ENCODE results near the gene MLXIP. TPM values are rescaled to one million over a fixed set of nuclear protein-coding genes. Genes with fewer than 3 reads are reported as not detected.

Gene MLXIP
- total and polyA plus RNA-seq, 9 of the 15 experiments (the other 6 are each of a cell fraction or from before 2014, with no cell fraction given) = 2.2 to 66.3 (median 18.1) TPM

DNA sequence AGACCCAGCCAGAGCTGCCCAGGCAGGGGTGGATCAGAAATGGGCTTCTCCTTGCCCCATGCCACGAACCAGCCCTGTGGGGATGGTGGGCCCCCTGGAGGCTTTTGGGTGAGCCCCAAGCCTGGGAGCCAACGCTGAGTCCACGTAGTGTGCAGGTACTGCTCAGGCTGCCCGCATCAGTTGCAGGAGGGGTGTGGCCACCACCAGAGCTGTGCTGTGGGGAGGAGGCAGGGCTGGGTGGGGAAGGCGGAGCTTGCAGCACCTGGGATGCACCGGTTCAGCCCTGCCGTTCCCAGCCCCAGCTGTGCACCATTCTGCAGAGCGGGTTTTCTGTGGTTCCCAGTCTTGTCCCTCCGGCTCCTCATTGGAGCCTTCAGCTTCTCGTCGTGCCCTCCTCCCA lies 59.1 kb downstream of the MLXIP start:
- Histone ChIP-seq H3K9me3 (replicated peaks; ENCODE audit: control insufficient read depth, insufficient read depth, low read depth, low read length) (no peaks in the 10 kb centered on the region), H2AFZ (ENCODE audit: low read depth, low read length) (no peak overlapping the region), H3K4me1 (replicated peaks in 1 of 2; ENCODE audit: control insufficient read depth in 2 of 2, insufficient read depth in 2 of 2, low read length in 2 of 2) (peaks cover 0 to 22% of the 10 kb centered on the region in 2 experiments; a peak in 1 of 5 replicates), H3K27ac (ENCODE audit: extremely low read depth, low read depth, low read length) (no peak overlapping the region), H3K79me2 (ENCODE audit: control insufficient read depth, insufficient read depth, low read length) (no peaks in the 10 kb centered on the region), H3K4me3 (no peak overlapping the region), H3K27me3 (ENCODE audit: control insufficient read depth in 2 of 2, insufficient read depth in 2 of 2, low read length in 2 of 2) (no peaks in the 10 kb centered on the region), H3K4me2 (ENCODE audit: insufficient read depth, low read length) (no peak overlapping the region), H3K36me3 (ENCODE audit: control insufficient read depth, insufficient read depth, low read length) (peaks cover 88% of the 10 kb centered on the region), H4K20me1 (replicated peaks; ENCODE audit: control insufficient read depth, insufficient read depth, low read length) (peaks cover 8% of the 10 kb centered on the region; the same call in 1 of the 2 replicates), H3K9me1 (ENCODE audit: control insufficient read depth, insufficient read depth, low read length) (no peaks in the 10 kb centered on the region), H3K9ac (ENCODE audit: insufficient read depth in 1 of 2, low read depth in 2 of 2, low read length in 2 of 2) (peak overlapping the region in 1 of 2 experiments; percentile 43; a peak in 1 of 4 replicates)
- intact Hi-C loops (cut with micrococcal nuclease) (no loop called here), in situ Hi-C loops (cut with MboI) (no loop called here)
- ATAC-seq = peak; percentile 82
- WGBS (ENCODE audit: insufficient coverage, low coverage, missing lambda C conversion rate) = 83% methylated on average over 10 of the region's 11 CpGs
- no TSS peak for BruUV-seq (replicated peaks)
- ChIA-PET CTCF (ENCODE audit: low intra/inter-chr PET ratio) (interaction anchor here (0.6 kb wide), 1 partner anchor 83 kb away, joined by 3 read pairs; no protein-coding TSS in a partner anchor), POLR2A (interaction anchor here (0.6 to 1.3 kb wide), 3 partner anchors 10 to 350 kb away, joined by 3 to 7 read pairs (median 4); no protein-coding TSS in a partner anchor)
- FAIRE-seq = no peak
- DNase-seq (ENCODE audit: extremely low read depth in 1 of 4, low spot score in 3 of 4) = peak in 3 of 4 experiments; percentile 30 to 56 (median 54)
- peak; percentile 58; the same call in 1 of the 2 replicates for TF ChIP-seq POLR2A (conservative IDR thresholded peaks at IDR 0.05)
- TF ChIP-seq, protein P1, sequence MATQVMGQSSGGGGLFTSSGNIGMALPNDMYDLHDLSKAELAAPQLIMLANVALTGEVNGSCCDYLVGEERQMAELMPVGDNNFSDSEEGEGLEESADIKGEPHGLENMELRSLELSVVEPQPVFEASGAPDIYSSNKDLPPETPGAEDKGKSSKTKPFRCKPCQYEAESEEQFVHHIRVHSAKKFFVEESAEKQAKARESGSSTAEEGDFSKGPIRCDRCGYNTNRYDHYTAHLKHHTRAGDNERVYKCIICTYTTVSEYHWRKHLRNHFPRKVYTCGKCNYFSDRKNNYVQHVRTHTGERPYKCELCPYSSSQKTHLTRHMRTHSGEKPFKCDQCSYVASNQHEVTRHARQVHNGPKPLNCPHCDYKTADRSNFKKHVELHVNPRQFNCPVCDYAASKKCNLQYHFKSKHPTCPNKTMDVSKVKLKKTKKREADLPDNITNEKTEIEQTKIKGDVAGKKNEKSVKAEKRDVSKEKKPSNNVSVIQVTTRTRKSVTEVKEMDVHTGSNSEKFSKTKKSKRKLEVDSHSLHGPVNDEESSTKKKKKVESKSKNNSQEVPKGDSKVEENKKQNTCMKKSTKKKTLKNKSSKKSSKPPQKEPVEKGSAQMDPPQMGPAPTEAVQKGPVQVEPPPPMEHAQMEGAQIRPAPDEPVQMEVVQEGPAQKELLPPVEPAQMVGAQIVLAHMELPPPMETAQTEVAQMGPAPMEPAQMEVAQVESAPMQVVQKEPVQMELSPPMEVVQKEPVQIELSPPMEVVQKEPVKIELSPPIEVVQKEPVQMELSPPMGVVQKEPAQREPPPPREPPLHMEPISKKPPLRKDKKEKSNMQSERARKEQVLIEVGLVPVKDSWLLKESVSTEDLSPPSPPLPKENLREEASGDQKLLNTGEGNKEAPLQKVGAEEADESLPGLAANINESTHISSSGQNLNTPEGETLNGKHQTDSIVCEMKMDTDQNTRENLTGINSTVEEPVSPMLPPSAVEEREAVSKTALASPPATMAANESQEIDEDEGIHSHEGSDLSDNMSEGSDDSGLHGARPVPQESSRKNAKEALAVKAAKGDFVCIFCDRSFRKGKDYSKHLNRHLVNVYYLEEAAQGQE (IDR thresholded peaks at IDR 0.05; ENCODE audit: borderline replicate concordance) = 0 out of 2 replicates have a peak, but pooled peaks have one; percentile 4
- TF ChIP-seq, protein P1 (CRISPR knock-in tag; IDR thresholded peaks at IDR 0.05; ENCODE audit: low read depth) = no peak
- TF ChIP-seq, protein P2, sequence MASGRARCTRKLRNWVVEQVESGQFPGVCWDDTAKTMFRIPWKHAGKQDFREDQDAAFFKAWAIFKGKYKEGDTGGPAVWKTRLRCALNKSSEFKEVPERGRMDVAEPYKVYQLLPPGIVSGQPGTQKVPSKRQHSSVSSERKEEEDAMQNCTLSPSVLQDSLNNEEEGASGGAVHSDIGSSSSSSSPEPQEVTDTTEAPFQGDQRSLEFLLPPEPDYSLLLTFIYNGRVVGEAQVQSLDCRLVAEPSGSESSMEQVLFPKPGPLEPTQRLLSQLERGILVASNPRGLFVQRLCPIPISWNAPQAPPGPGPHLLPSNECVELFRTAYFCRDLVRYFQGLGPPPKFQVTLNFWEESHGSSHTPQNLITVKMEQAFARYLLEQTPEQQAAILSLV (tag; IDR thresholded peaks at IDR 0.05) = no peak
- TF ChIP-seq POLR2G (IDR thresholded peaks at IDR 0.05; ENCODE audit: low read depth, low read length) = peak; percentile 77
- no peak for TF ChIP-seq TAF15 (IDR thresholded peaks at IDR 0.05; ENCODE audit: low read depth, low read length)
- TF ChIP-seq MECOM (CRISPR knock-in tag; IDR thresholded peaks at IDR 0.05) = no peak

All from K562 (cell line).